ENCODE data around the gene COL5A3. TPM values are rescaled to one million over a fixed set of nuclear protein-coding genes. Genes with fewer than 3 reads are reported as not detected.

Gene COL5A3
- total RNA-seq, 2 donors from 2014 or later, result 2.0 to 12.7 TPM

DNA sequence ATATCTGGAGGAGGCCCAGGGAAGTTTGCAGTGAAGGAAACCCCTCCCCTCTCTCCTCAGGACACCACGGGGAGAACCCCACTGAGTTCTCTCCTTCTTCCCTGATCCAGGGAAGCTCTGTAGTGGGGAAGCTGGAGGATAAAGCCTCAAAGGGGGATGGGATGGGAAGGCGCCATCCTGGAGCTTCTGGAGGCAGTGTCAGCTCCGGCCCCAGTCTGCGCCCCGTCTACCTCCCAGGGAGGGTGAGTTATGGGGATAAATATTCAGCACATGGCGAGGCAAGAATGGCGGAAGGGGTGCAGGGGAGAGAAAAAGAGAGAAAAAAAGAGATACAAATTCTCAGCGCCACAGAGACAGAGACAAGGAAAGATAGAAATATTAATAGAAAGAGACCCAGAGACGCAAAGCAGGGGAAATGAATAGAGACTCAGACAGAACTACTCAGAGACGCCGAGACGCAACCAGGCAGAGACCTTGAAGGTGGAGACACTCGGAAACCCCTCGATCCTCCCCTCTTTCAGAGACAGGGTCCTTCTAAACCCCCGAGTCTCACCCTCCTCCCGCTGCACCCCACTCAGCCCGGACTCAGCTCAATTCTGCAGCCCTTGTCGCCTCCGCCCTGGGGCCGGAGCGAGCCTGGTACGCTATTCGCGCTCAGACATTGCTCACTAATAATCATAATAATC lies 97.6 kb downstream of the COL5A3 start:
- intact Hi-C loops (cut with DNase I), result no loop called here
- WGBS, result 65% methylated on average over 24 of the region's 24 CpGs
- TF ChIP-seq POLR2A (IDR thresholded peaks at IDR 0.05) (no peak), POLR2AphosphoS5 (IDR thresholded peaks at IDR 0.05) (no peak)
- TF ChIP-seq, protein P1, sequence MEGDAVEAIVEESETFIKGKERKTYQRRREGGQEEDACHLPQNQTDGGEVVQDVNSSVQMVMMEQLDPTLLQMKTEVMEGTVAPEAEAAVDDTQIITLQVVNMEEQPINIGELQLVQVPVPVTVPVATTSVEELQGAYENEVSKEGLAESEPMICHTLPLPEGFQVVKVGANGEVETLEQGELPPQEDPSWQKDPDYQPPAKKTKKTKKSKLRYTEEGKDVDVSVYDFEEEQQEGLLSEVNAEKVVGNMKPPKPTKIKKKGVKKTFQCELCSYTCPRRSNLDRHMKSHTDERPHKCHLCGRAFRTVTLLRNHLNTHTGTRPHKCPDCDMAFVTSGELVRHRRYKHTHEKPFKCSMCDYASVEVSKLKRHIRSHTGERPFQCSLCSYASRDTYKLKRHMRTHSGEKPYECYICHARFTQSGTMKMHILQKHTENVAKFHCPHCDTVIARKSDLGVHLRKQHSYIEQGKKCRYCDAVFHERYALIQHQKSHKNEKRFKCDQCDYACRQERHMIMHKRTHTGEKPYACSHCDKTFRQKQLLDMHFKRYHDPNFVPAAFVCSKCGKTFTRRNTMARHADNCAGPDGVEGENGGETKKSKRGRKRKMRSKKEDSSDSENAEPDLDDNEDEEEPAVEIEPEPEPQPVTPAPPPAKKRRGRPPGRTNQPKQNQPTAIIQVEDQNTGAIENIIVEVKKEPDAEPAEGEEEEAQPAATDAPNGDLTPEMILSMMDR (IDR thresholded peaks at IDR 0.05), result no peak

DNA sequence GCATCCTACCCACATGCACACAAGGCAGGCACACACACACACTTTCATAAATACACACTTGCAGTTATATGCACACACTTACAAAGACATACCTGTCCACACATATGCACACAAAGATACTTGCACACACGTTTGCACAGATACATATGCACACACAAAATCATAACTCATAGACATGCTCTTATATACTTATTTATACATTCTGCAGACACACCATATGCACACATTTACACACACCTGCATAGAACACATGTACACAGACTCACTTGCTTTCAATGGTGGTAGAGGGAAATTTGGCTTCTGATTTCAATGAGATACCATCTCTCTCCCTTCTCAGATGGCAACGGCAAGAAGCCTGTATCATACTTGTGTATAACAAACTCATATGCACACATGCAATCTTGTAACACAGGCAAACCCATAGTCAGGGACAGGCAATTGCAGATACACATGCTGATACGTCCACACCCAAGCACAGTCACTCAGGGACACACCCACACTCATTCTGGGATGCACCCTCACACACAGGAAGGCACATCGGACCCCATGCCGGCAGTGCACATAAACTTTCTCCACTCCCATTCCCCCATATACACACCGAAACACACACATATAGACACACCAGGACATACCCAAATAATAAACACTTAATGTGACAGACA lies 98.6 kb downstream of the COL5A3 start:
- TF ChIP-seq, protein P1 (IDR thresholded peaks at IDR 0.05), result no peak
- TF ChIP-seq POLR2A (IDR thresholded peaks at IDR 0.05), result no peak
- no peak for TF ChIP-seq POLR2AphosphoS5 (IDR thresholded peaks at IDR 0.05)
- no peaks in the 10 kb centered on the region for H3K4me1 ChIP-seq (replicated peaks)
- WGBS, result 75% methylated on average over 6 of the region's 6 CpGs
- intact Hi-C loops (cut with DNase I), result no loop called here
- no peaks in the 10 kb centered on the region for H3K9me3 ChIP-seq
- H3K36me3 ChIP-seq, result no peaks in the 10 kb centered on the region
- no peak overlapping the region for H3K27ac ChIP-seq
- DNase-seq (ENCODE audit: low spot score), result no peak
- H3K27me3 ChIP-seq (replicated peaks; ENCODE audit: insufficient read depth), result no peaks in the 10 kb centered on the region
- H3K4me3 ChIP-seq, result no peak overlapping the region

More for the DNA sequence above, 97.6 kb downstream of the COL5A3 start:
- H3K27ac ChIP-seq, result no peak overlapping the region
- no peaks in the 10 kb centered on the region for H3K27me3 ChIP-seq (replicated peaks; ENCODE audit: insufficient read depth)
- no peak for DNase-seq (ENCODE audit: low spot score)
- H3K9me3 ChIP-seq, result no peaks in the 10 kb centered on the region
- no peak overlapping the region for H3K4me3 ChIP-seq
- H3K4me1 ChIP-seq (replicated peaks), result no peaks in the 10 kb centered on the region
- no peaks in the 10 kb centered on the region for H3K36me3 ChIP-seq

DNA sequence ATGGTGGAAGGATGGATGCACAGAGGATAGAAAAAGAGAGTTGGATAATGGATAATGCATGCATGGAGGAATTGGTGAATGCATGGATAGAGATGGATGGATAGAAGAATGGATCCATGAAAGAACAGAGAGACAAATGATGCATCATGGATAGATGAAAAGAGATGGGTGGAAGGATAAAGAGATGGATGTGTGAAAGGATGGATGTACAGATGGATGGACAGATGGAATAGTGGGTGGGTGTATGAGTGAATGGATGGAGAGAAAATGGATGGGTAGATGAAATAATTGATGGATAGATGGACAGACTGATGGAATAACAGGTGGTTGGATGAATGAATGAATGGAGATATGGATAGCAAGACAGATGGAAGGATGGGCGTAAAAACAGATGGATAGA lies 99.7 kb downstream of the COL5A3 start:
- no peak for DNase-seq (ENCODE audit: low spot score)
- WGBS, result 96% methylated on average over 1 of the region's 1 CpG
- intact Hi-C loops (cut with DNase I), result no loop called here
- no peaks in the 10 kb centered on the region for H3K27me3 ChIP-seq (replicated peaks; ENCODE audit: insufficient read depth)
- H3K4me3 ChIP-seq, result no peak overlapping the region
- no peaks in the 10 kb centered on the region for H3K36me3 ChIP-seq
- no peaks in the 10 kb centered on the region for H3K9me3 ChIP-seq
- no peaks in the 10 kb centered on the region for H3K4me1 ChIP-seq (replicated peaks)
- TF ChIP-seq POLR2AphosphoS5 (IDR thresholded peaks at IDR 0.05), result no peak
- no peak for TF ChIP-seq POLR2A (IDR thresholded peaks at IDR 0.05)
- TF ChIP-seq, protein P1 (IDR thresholded peaks at IDR 0.05), result no peak
- no peak overlapping the region for H3K27ac ChIP-seq

Small RNA genes within 50 kb of the gene (microRNA-seq; reads per million reads assigned to microRNA genes)
- gene MIR5589, result not detected

Small RNA genes within 50 kb of the gene (small RNA-seq; reads per million reads assigned to genes)
- 0 reads per million in 2 donors for gene MIR5589

Other genes with a start within 250 kb of the COL5A3 start
- 10 to 100 TPM; 24.5 to 30.8 TPM for gene ZNF846, start 241.8 kb downstream of the COL5A3 start, total RNA-seq
- 10 to 100 TPM; 17.6 to 50.6 TPM for gene FBXL12, start 191.4 kb downstream of the COL5A3 start, total RNA-seq
- gene UBL5, start 182.6 kb downstream of the COL5A3 start, total RNA-seq, result 100 to 1,000 TPM; 543 to 675 TPM
- 100 to 1,000 TPM; 167 to 202 TPM for gene PIN1, start 175.2 kb downstream of the COL5A3 start, total RNA-seq
- 10 to 100 TPM; 10.6 to 19.5 TPM for gene OLFM2, start 74.0 kb downstream of the COL5A3 start, total RNA-seq
- gene RDH8, start 3.0 kb upstream of the COL5A3 start, total RNA-seq, result not detected
- 10 to 100 TPM; 23.5 to 36.0 TPM for gene SHFL, start 75.8 kb upstream of the COL5A3 start, total RNA-seq
- gene ANGPTL6, start 92.2 kb upstream of the COL5A3 start, total RNA-seq, result 1 to 10 TPM in 1 of 2 donors, not detected in 1; 2.4 TPM
- 10 to 100 TPM; 27.6 to 47.2 TPM for gene PPAN, start 95.9 kb upstream of the COL5A3 start, total RNA-seq
- 10 to 100 TPM in 1 of 2 donors, 1 to 10 TPM in 1; 9.2 to 20.8 TPM for gene P2RY11, start 101.2 kb upstream of the COL5A3 start, total RNA-seq
- gene EIF3G, start 109.4 kb upstream of the COL5A3 start, total RNA-seq, result 100 to 1,000 TPM; 264 to 300 TPM
- 10 to 100 TPM; 29.9 to 50.0 TPM for gene DNMT1, start 184.4 kb upstream of the COL5A3 start, total RNA-seq
- gene S1PR2, start 220.8 kb upstream of the COL5A3 start, total RNA-seq, result 1 to 10 TPM; 4.5 to 8.5 TPM
- 10 to 100 TPM; 72.6 to 75.6 TPM for gene MRPL4, start 241.7 kb upstream of the COL5A3 start, total RNA-seq

Data from prostate gland (tissue), 2 donors.